HG03558 (cell line): ENCODE data around the gene CCDC126.
"Not testable (repeated sequence)": the region's sequence is repeated elsewhere in the genome, so short reads cannot be mapped to it uniquely, and the experiment has no call there.

Experiments used
- ATAC-seq: cut with Tn5 transposase; IDR thresholded peaks from one replicate; pipeline ENCODE4 v1.9.1; 2021; ENCODE audit warnings: moderate number of reproducible peaks; ENCODE audit not compliant: unreplicated experiment; ENCODE audit errors: extremely low read depth

The CCDC126 gene

GRCh38 chr7:23597094-23598091 lies at the start of gene CCDC126:
CCDC126 (plus strand) TSS chr7:23597382; CDS start chr7:23611316, 13,934 bp downstream.
- peak; percentile 52 for ATAC-seq

GRCh38 chr7:23547662-23548061 lies 49.5 kb upstream of the CCDC126 start:
- no peak for ATAC-seq

GRCh38 chr7:23558303-23558702 lies 38.9 kb upstream of the CCDC126 start:
- ATAC-seq: no peak

GRCh38 chr7:23570592-23571200 lies 26.5 kb upstream of the CCDC126 start:
- ATAC-seq: no peak

- not testable (repeated sequence) for ATAC-seq
Measured at GRCh38 chr7:23581975-23582374, 15.2 kb upstream of the CCDC126 start.

- ATAC-seq: not testable (repeated sequence)
Measured at GRCh38 chr7:23585304-23585703, 11.9 kb upstream of the CCDC126 start.

- ATAC-seq: no peak
Measured at GRCh38 chr7:23586159-23586558, 11.0 kb upstream of the CCDC126 start.

GRCh38 chr7:23590529-23590928 lies 6.7 kb upstream of the CCDC126 start:
- no peak for ATAC-seq

- no peak for ATAC-seq
Measured at GRCh38 chr7:23593706-23594105, 3.5 kb upstream of the CCDC126 start.

GRCh38 chr7:23594879-23595604 lies 2.1 kb upstream of the CCDC126 start:
- peak; percentile 56 for ATAC-seq

GRCh38 chr7:23598296-23598695 lies 1.1 kb downstream of the CCDC126 start:
- no peak for ATAC-seq

GRCh38 chr7:23600236-23600635 lies 3.1 kb downstream of the CCDC126 start:
- ATAC-seq: no peak

GRCh38 chr7:23603632-23604295 lies 6.6 kb downstream of the CCDC126 start:
- ATAC-seq: no peak

GRCh38 chr7:23604296-23604640 lies 7.1 kb downstream of the CCDC126 start:
- ATAC-seq: no peak

- ATAC-seq: no peak
Measured at GRCh38 chr7:23607130-23607529, 9.9 kb downstream of the CCDC126 start.

- no peak for ATAC-seq
Measured at GRCh38 chr7:23607866-23608265, 10.7 kb downstream of the CCDC126 start.

GRCh38 chr7:23615331-23615730 lies 18.1 kb downstream of the CCDC126 start:
- no peak for ATAC-seq

GRCh38 chr7:23616593-23616992 lies 19.4 kb downstream of the CCDC126 start:
- ATAC-seq: no peak

- no peak for ATAC-seq
Measured at GRCh38 chr7:23617482-23617881, 20.3 kb downstream of the CCDC126 start.

- no peak for ATAC-seq
Measured at GRCh38 chr7:23618241-23618640, 21.1 kb downstream of the CCDC126 start.
